Panc1 (cell line): ENCODE measurements around the gene KRTAP10-9. TPM values are rescaled to one million over a fixed set of nuclear protein-coding genes. Genes with fewer than 3 reads are reported as not detected.

ENCODE experiments used
- ATAC-seq: fragments of 200-7000 bp; cut with Tn5 transposase; 2 replicates; pipeline ENCODE4 v1.9.1; 2020; ENCODE audit warnings: mild to moderate bottlenecking, moderate library complexity
- BruUV-seq: library from RNA; stranded (reverse); fragments of 400-500 nt; replicated peaks from 2 replicates; lab custom pipeline; 2021; lab: Mats Ljungman, UMichigan
- CTCF ChIA-PET: fragments of 300-600 bp; sonication (Branson Sonifier 250); formaldehyde crosslinking; loops from one replicate; lab custom pipeline; 2022; ENCODE audit warnings: antibody characterized with exemption; lab: Charles Lee
- POLR2A ChIA-PET: fragments of 300-600 bp; sonication (Branson Sonifier 250); formaldehyde crosslinking; loops from one replicate; lab custom pipeline; 2022; ENCODE audit warnings: antibody characterized with exemption; lab: Charles Lee
- DNase-seq: peaks from one replicate; pipeline ENCODE4 v3.0.0-alpha.2; 2010; ENCODE audit warnings: low read depth, low spot score
- H3K27ac ChIP-seq: 2 replicates; pipeline ENCODE4 v1.5.1; 2011; ENCODE audit warnings: mild to moderate bottlenecking, low read length, inconsistent platforms
- H3K27me3 ChIP-seq: fragments of 200-500 bp; sonication (Bioruptor generic); 2 replicates; pipeline ENCODE4 v1.6.0; 2014; ENCODE audit warnings: low read length, inconsistent platforms; ENCODE audit not compliant: control insufficient read depth, insufficient read depth
- H3K36me3 ChIP-seq: fragments of 200-500 bp; sonication (Bioruptor generic); 2 replicates; pipeline ENCODE4 v1.5.1; 2014; ENCODE audit warnings: inconsistent platforms, mild to moderate bottlenecking, low read length, moderate library complexity; ENCODE audit not compliant: control insufficient read depth, insufficient read depth
- H3K4me1 ChIP-seq: 2 replicates; pipeline ENCODE4 v1.5.1; 2011; ENCODE audit warnings: inconsistent platforms, mild to moderate bottlenecking, low read length, moderate library complexity; ENCODE audit not compliant: control insufficient read depth, insufficient read depth
- H3K4me3 ChIP-seq, 2 experiments: 2 replicates each; pipeline ENCODE4 v1.5.1; 2011 to 2012; ENCODE audit warnings: low read depth in 2 of 2, low read length in 2 of 2, mild to moderate bottlenecking in 2 of 2, inconsistent platforms in 1 of 2, moderate library complexity in 1 of 2
- H3K9me3 ChIP-seq: fragments of 200-500 bp; sonication (Bioruptor generic); 2 replicates; pipeline ENCODE4 v1.5.1; 2014; ENCODE audit warnings: low read depth, mild to moderate bottlenecking, inconsistent platforms, low read length, moderate library complexity; ENCODE audit not compliant: control insufficient read depth, insufficient read depth
- CTCF ChIP-seq: fragments of 450-650 bp; IDR thresholded peaks from 2 replicates; pipeline ENCODE4 v1.5.1; 2017; ENCODE audit warnings: mild to moderate bottlenecking
- POLR2AphosphoS5 ChIP-seq: IDR thresholded peaks from 2 replicates; pipeline ENCODE4 v1.6.1; 2012; ENCODE audit warnings: mild to moderate bottlenecking, low read depth, low read length, moderate library complexity
- REST ChIP-seq, 2 experiments: IDR thresholded peaks; 2 replicates each; pipeline ENCODE4 v1.6.1; 2011 to 2012; ENCODE audit warnings: low read depth in 2 of 2, control low read depth in 1 of 2, low read length in 1 of 2, mild to moderate bottlenecking in 1 of 2, moderate library complexity in 1 of 2; ENCODE audit not compliant: insufficient read depth in 1 of 2
- SIN3A ChIP-seq: IDR thresholded peaks from 2 replicates; pipeline ENCODE4 v1.6.1; 2012; ENCODE audit warnings: low read depth, mild to moderate bottlenecking, low read length, moderate library complexity, borderline replicate concordance; ENCODE audit not compliant: insufficient read depth
- TCF7L2 ChIP-seq: IDR thresholded peaks from 2 replicates; pipeline ENCODE4 v1.6.1; 2011; ENCODE audit warnings: mild to moderate bottlenecking, low read depth, low read length, inconsistent platforms
- in situ Hi-C: cut with HindIII; loops from 2 replicates; pipeline ENCODE4 v1.10.0; 2016; ENCODE audit warnings: low sequenced_read_pairs, low pct_unique_long_range_greater_than_20kb
- intact Hi-C: fragments of 100-400 bp; cut with micrococcal nuclease; formaldehyde crosslinking; loops from one replicate; pipeline ENCODE4 v1.10.0; 2022; ENCODE audit not compliant: unreplicated experiment
- total RNA-seq: library from RNA; stranded (reverse); gene quantifications from one replicate; pipeline ENCODE4 v1.2.1, GENCODE V29; 2021; ENCODE audit not compliant: unreplicated experiment

Gene KRTAP10-9
- total RNA-seq, 1 experiment from 2014 or later = not detected

GRCh38 chr21:44592446-44593311 lies 34.2 kb upstream of the KRTAP10-9 start, which contains the start of gene KRTAP10-6:
TSS of gene KRTAP10-6 (minus strand) at chr21:44592505. CDS start at chr21:44592484, 21 bp downstream.
- no TSS peak for BruUV-seq
- ATAC-seq (no peak), DNase-seq (no peak)
- no peak within 1 kb of the TSS for H3K27ac ChIP-seq
- intact Hi-C loops = no loop called here
- in situ Hi-C loops = no loop called here
- no peaks in the 10 kb centered on the region for H3K36me3 ChIP-seq
- H3K27me3 ChIP-seq = no peaks in the 10 kb centered on the region
- no peak within 1 kb of the TSS for H3K4me3 ChIP-seq
- no peaks in the 10 kb centered on the region; the same call in 1 of the 2 replicates for H3K4me1 ChIP-seq
- ChIA-PET CTCF (no interaction called here), POLR2A (no interaction called here)
- TF ChIP-seq POLR2AphosphoS5 (no peak), SIN3A (no peak), TCF7L2 (no peak), CTCF (no peak), REST (IDR thresholded peaks at IDR 0.05; ENCODE audit: insufficient read depth in 1 of 2, low read depth in 2 of 2, low read length in 1 of 2) (no peak)
- H3K9me3 ChIP-seq = no peaks in the 10 kb centered on the region

- H3K36me3 ChIP-seq = no peaks in the 10 kb centered on the region
- in situ Hi-C loops (no loop called here), intact Hi-C loops (no loop called here)
- no peaks in the 10 kb centered on the region for H3K9me3 ChIP-seq
- no peak overlapping the region for H3K27ac ChIP-seq
- ChIA-PET CTCF (interaction anchor here (0.7 kb wide), 1 partner anchor 149 kb away, joined by 3 read pairs; no protein-coding TSS in a partner anchor), POLR2A (no interaction called here)
- BruUV-seq = no TSS peak
- DNase-seq = no peak
- no peak for ATAC-seq
- H3K4me1 ChIP-seq = no peaks in the 10 kb centered on the region; the same call in 1 of the 2 replicates
- no peak overlapping the region for H3K4me3 ChIP-seq
- no peaks in the 10 kb centered on the region for H3K27me3 ChIP-seq
- no peak for TF ChIP-seq CTCF
- TF ChIP-seq REST (IDR thresholded peaks at IDR 0.05; ENCODE audit: insufficient read depth in 1 of 2, low read depth in 2 of 2, low read length in 1 of 2) = no peak
- TF ChIP-seq POLR2AphosphoS5 = no peak
- no peak for TF ChIP-seq SIN3A
- TF ChIP-seq TCF7L2 = no peak
These were observed 33.1 kb upstream of the KRTAP10-9 start for GRCh38 chr21:44593598-44594405.
